Amniotic epithelial cell (primary cell): ENCODE measurements around the gene TMEM63C.

Source experiments
- DNase-seq: peaks from one replicate; pipeline ENCODE4 v3.0.0-alpha.2; 2010; ENCODE audit warnings: low read depth

Gene TMEM63C

DNA sequence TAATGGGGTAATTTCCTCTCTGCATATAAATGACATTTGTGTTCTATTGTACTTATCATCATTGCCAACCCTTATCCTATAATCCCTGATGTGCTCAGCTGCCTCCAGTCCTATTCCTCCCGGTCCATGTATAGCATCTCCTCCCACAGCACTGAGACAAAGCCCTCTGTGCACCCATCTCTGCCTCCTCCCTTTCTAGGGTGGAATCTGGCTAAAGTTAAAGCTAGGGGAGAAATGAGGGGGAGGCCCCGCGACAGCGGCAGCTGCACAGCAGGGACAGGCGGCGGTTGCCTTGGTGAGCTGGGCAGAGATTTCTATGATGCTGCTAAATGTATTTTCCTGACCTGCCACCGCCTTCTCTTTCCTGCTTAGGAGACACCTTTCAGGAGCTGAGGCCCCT, 27.2 kb upstream of the TMEM63C start:
- DNase-seq = no peak

DNA sequence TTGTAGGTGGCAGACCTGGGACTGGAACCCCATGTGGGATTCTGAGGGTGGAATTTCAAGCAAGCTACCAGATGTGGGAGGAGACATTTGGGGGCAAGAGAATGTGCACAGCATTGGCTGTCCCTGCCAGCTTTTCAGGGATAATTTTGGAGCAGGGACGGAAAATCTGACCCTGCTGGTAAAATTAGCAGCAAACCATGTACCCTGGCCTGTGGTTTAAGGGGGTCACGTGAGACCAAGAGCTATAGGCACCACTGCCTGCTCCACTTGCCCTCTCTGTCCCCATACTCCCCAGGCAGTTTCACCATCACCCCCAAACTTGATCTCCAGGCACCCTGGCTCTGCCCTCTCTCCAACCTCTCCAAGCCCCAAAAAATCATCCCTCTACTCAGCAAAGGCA, 26.5 kb upstream of the TMEM63C start:
- no peak for DNase-seq

DNA sequence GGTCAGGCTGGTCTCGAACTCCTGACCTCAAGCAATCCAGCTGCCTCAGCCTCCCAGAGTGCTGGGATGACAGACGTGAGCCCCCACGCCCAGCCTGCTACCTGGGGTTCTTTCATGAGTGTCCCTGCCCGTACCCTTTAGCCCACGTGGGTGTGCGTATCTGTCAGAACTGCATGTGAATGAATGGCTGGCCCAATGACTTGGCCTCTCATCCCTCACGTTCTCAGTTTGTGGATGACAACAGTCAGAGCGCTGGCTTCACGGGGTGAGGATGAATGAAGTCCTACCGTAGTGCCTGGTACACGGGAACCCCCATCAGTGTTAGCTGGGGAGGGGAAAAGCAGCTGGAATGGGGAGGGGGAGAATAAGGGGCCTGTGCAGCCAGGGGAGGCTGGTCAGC, 23.9 kb upstream of the TMEM63C start:
- no peak for DNase-seq

DNA sequence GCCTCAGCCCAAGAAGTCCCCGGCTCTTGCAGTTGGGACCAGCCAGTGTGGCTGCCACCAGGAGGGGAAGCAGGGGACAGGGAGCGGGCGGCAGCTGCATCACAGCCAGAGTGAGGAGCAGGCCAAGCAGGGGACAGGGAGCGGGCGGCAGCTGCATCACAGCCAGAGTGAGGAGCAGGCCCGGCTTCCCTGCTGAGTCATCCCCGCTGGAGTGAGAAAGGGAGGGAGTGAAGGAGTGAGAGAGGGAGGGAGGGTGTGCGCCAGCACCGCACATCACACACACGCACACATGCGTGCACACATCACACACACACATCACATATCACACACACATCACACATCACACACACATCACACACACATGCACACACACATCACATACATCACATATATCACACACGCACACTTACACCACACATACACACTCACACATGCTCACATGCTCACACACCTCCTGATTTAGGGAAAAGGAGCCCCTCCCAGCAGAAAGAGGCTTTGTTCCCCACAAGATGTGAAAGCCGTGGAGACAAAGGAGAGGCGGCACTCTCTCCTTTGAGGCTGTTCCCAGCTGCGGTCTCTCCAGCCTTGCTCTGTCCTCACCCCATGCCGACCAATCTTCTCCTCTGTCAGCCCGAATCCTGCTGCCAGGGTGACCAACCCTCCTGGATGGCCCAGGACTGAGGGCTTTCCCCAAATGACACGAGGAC, 23.3 kb upstream of the TMEM63C start:
- DNase-seq = peak; percentile 52

DNA sequence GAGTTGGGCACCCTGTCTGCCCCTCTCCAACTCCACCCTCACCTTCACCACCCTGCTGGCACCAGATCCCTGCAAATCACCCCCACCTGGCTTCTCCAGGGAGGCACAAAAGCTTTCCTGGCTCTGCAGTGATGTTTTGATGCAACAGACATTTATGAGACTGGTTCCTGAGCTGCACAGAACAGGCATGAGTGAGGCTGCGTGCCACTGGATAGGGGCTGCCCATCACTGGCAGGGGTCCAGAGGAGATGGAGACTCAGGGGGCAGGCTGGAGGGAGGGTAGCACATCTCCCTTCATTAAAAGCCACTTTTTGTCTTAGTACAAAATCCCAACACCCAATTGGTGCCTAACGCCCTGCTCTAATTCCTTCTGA, 22.7 kb upstream of the TMEM63C start:
- no peak for DNase-seq

DNA sequence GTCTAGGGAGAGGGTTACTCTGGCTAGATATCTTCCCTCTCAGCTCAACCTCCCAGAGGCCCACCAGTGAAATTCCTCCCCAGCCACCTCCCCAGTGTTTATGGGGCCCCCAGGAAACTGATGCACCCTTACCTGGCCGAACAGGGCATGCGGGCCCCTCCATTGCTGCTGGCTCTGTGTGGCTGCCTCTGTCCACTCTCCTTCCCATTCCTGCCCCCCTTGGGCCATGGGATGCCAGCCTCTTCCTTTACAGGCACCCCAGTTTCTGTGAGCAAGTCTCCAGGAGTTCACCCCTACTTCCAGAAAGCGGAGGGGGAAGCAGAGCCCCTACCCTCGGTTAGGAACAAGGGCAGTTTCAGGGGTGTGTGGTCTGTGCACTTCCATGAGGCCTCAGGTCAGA, 20.6 kb upstream of the TMEM63C start:
- no peak for DNase-seq

DNA sequence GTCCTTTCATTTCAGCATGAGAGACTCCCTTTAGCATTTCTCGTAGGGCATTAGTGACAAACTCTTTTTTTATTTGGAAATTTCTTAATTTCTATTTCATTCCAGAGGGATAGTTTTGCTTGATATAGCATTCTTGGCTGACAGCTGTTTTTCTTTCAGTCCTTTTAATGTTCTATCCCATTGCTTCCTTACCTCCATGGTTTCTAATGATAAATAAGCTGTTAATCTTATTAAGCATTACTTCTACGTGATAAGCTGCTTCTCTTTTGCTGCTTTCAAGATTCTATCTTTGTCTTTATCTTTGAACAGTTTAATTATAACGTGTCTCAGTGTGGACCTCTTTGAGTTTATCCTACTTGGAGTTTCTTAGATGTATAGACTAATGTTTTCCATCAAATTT, 11.6 kb upstream of the TMEM63C start:
- DNase-seq = no peak

DNA sequence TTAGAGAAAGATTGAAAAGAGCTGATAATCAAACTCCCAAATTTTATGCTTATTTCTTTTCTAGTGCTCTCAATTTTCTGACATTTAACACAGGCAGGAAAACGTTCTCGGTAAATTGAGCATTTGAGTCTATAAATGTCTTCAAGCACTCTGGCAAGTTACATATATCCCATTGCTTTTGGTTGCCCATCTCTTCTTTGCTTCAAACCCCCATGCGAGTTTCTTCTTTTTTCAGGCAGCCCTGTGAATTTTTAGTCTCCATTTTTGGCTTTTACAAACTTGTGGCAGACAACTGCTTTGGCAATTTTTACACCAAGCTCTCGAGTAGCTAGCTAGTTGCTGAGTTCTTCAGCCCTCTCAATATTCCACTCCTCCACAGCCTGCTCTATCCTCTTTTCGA, 8.7 kb upstream of the TMEM63C start:
- no peak for DNase-seq

DNA sequence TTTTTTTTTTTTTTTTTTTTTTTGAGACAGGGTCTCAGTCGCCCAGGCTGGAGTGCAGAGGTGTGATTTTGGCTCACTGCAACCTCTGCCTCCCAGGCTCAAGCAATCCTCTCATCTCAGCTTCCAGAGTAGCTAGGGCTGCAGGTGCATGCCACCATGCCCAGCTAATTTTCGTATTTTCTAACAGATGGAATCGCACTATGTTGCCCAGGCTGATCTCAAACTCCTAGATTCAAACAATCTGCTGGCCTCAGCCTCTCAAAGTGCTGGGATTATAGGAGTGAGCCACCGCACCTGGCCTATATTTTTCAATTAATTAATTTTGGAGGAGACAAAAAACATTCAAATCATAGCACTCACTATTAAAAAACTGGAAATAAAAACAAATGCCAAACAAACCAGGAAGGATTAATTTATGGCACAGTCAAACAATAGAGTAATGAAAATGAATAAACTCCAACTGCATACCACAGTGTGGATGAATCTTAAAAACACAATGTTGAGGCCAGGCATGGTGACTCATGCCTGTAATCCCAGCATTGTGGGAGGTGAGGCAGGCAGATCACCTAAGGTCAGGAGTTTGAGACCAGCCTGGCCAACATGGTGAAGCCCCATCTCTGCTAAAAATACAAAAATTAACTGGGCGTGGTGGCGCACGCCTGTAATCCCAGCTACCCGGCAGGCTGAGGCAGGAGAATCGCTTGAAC, 7.5 kb upstream of the TMEM63C start:
- peak; percentile 18 for DNase-seq

DNA sequence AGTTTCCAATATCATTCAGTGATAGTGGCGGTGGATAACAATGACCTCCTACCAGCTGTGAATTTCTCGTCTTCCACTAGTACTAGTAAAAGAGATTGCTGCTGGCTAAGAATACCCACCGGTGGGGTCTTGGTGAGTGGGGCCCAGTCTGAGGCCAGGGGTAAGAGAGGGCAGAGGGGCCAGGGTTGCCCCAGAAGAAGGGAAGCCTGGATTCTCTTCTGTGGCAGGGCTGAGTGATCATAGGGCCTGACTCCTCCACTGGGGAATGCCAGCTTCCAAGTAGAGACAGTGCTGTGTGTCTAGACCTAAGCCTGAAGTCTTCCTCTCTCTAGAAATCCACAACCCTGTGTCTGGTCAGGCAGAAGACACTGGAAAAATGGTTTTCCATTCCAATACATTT, 5.8 kb upstream of the TMEM63C start:
- DNase-seq = no peak

DNA sequence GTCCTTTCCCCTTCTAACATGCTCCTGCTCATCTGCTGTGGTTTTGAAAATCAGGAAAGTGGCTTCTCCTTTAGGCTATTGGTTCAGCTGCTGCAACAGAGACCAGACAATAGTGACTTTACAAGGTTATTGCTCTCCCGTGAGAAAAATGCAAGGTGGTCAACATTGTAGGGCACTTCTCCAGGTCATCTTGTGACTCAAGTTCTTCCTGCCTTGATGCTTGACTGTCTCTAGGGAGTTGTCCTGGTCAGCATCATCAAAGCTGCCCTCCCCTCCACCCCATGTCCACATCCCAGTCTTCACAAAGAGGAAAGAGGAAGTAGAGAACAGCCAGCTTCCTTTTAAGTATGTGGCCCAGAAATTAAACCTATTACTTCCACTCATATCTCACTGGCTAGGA, 3.9 kb upstream of the TMEM63C start:
- no peak for DNase-seq

DNA sequence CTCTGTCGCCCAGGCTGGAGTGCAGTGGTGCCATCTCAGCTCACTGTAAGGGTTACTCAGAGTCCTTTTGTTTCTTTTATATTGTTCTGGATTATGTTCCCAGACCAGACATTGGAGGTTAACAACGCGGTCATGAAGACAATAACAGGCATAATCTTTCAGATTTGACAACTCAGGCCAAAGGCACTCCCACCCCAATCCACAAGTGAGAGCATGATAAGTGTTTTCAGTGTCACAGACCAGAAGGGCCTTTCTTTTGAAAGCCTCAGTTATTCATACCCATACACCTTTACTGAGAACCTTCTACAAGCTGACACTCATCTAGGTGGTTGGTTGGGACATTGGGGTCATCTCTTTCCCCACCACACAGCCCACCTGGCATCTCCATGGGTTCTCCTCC, 2.9 kb upstream of the TMEM63C start:
- no peak for DNase-seq

DNA sequence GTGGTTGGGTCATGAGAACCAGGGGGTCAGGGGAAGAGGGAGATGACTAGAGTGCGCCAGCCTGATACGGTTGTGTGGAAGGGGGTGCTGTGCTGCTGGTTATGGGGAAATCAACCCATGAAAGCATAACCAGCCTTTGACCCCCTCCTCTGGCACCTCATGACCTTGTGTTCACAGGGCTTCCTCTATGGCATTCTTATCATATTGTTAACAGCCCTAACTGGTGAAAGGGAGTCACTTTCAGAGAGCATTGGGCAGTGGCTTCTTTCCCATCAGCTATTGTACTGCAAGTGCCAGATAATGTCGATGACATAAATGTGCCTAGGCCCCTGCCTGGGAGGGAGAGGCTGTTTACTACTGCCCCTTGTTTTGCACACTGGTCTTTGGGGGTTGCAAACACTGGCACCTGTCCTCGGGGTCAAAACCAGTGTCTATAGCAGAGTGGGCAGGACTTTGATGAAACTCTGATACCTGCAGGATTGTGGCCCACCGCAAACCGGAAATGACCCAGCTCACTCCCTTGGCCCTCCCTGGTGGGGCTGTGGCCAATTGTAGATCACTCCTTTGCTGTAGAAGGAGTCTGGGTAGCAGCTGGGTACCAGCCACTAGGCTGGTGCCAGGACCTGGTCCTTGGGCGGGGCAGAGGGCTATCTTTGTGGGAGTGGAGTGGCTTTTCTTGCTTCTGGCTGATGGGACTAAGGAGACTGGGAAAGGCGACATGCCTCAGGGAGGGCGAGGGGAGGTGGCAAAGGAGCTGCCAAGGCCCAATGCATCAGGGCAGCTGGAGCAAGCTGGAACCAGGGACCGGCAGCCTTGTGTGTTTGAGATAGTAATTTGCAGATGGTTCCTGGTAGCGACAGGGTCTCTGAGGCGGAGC, 634 bp upstream of the TMEM63C start:
- DNase-seq = no peak

DNA sequence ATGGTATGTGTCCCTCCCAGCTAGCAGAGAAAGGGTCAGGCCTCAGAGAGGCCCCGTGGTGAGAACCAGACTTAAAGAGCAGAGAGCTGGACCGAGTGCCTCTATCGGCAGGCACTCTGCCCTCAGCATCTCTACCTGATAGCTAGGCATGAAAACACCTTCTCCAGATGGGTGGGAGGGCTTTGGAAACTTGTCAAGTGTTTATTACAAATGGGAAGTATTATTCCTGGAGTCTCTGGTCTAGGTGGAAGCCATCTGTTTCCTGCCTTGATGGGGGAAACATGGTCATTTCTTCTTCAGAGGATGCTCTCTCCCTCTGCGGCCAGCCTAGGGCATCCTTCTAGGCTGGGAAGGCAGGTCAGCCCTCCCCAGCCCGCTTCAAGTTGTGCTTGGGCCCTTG, 2.3 kb downstream of the TMEM63C start:
- no peak for DNase-seq

DNA sequence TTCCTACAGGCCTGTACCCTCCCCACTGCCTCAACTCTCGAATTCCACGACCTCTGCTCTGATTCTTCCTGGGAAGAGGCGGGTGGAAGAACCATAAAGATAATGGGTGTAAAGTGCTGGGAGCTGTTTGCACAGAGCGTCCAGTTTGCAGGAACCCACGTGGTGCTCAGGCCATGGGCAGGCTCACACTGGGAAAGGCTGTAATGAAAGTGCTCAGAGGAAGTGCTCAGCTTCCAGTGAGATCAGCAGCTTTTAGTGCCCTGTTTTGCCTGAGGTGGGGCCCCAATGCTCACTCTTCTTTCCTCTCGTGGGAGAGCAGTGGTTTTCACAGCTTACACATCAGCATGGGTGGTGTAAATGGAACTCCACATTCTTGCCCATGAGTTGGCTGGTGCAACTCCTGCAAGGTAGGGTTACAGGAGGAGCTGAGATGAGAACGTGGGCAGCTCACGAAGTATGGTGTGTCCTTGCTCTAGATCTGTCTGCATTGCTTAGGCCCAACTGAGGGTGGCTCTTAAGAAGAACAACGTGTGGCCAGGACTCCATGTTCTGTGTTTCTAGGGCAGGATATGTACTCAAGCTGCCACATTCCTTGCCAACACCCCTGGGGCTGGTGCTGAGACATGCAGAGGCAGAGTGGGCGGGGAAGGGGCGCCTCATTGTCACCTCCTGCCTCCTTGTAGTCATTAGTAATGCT, 2.9 kb downstream of the TMEM63C start:
- no peak for DNase-seq

DNA sequence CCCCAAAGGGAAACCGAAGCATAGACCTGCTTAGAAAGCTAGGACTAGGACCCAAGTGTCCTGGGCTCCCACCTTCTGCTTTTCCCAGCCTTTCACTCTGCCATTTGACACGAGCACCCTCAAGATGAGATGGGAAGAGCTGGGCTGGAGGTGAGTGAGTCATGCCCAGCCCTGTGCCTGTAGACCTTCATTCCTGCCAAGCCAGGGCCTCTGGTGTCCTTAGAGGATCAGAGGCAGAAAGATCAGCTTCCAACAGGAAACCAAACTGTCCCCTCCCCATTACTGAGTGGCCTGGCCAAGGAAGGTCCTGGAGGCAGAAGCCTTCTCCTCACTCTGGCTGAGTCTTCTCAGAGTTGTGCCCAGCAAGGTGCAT, 3.5 kb downstream of the TMEM63C start:
- DNase-seq = no peak

DNA sequence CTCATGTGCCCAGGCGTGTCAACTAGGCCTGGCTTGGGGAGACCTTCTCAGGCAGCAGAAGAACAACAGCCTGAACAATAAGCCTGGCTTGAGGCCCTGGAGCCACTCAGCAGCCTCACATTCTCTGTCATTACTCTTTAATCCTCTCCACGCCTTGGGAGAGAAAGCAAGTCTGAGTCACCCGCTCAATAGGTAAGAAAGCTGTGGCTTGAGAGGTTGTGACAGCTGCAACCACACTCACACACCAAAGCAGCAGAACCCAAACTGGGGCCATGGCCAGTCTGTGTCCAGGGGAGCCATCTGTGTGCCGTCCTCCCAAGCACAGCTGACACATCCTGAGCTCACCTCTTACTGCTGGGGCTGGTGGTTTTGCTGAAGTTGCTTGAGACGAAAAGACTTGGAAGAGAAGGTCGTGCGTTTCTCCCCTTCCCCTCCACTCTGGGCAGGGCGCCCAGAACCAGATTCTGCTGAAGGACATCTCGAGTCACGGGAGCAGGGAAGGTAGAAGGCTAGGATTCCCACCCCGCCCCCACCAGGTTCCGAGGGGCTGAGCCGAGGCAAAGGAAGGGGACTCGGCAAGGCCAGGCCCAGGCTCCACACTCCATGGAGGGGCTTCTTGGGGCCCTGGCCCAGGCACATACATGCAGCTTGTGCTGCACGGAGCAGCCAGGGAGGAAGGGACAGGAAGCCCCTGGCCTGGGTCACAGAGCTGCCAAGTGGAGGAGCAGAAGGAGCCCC, 5.5 kb downstream of the TMEM63C start:
- DNase-seq = peak; percentile 22

DNA sequence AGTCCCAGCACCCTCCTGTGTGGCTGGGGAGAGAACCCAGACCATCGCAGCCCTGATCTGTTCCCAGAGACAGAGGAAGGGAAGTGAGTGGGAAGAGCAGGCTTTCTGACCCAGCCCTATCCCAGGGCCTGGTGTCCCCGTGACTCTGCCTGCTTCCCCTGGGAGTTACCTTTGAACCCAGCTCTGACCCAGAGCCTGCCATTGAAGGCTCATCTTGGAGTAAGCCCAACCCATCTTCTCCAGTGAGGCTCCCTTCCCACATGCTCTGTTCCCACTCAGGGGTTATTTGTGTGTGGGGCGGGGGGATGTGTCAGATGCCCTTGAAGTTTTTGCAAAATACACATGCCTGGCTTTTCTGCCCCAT, 6.0 kb downstream of the TMEM63C start:
- DNase-seq = no peak

DNA sequence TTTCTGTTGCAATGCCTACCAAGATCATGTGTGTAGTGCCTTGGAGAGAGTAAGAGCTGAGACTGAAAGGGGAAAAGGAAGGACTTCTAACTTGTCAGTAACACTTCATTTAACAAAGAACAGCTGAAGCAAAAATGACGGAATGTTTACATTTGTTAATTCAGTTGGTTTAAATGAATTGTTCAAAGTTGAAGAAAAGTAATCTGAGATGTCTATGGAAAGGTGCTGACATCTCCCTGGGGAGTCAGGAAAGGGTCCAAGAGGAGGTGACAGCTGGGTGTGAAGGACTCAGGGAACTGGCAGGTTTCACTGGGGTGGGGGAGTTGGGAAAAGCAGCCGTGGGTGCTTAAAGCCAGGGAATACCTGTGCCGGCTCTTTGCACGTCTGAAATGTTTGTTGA, 7.9 kb downstream of the TMEM63C start:
- no peak for DNase-seq

DNA sequence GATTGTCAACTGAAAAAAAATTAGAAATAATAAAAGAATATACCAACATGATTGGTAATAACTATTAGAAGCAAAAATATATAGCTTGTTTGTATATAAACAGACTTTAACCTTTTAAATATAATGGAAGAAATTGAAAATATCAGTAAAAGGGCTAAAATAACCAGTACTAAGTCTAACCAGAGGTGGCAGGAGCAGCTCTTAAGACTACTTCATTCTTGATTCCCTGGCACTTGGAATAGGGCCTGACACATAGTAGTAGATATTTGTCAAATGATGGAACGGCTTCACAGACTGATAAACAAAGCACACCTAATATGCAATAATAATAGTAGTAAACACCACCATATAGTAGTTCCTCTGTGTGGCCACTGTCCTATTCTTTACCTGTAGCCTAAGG, 9.4 kb downstream of the TMEM63C start:
- DNase-seq = no peak

DNA sequence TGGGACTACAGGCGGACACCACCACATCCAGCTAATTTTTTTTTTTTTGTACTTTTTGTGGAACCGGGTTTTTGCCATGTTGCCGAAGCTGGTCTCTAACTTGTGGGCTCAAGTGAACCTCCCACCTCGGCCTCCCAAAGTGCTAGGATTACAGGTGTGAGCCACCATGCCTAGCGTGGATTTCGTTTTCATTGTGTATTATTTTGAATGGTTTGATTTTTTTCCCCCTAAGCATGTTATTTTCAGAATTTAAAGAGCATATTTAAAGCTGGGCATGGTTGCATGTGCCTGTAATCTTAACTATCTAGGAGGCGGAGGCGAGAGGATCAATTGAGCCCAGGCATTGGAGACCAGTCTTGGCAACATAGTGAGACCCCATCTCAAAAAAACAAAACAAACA, 13.1 kb downstream of the TMEM63C start:
- DNase-seq = no peak

DNA sequence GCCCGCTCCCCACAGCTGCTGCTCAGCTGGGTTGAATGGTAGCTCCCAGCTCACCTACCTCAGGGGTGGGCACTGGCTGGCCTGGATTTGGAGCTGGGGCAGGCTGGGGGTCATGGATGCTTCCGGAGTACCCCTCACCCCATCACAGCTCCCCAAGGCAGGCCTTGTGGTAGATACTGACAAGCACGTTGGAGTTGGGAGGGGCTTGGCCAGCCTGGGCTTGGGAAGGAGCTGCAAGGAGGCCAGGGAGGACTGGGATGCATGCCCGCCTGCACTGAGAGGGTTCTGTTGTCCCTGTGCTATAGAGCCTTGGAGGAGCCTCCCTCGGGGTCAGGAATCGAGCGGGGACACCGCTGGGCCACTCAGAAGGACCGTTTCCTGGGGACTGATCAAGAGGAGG, 14.2 kb downstream of the TMEM63C start:
- DNase-seq = no peak
